K562 (cell line): ENCODE measurements around the gene SGMS1. TPM values are rescaled to one million over a fixed set of nuclear protein-coding genes. Genes with fewer than 3 reads are reported as not detected.
A peak's percentile ranks its signal among the peaks of the same experiment; 100 is the strongest.

Experiments used
- BRD9 ChIP-seq: fragments of 450-650 bp; IDR thresholded peaks from 2 replicates; pipeline ENCODE4 v1.6.1; 2018; ENCODE audit warnings: low read depth; ENCODE audit not compliant: partially characterized antibody
- CREM ChIP-seq: IDR thresholded peaks from 2 replicates; pipeline ENCODE4 v1.6.1; 2014; ENCODE audit warnings: antibody characterized with exemption, low read depth
- FOXJ2 ChIP-seq: fragments of 200-800 bp; sonication (Bioruptor generic); IDR thresholded peaks from 2 replicates; pipeline ENCODE4 v1.6.1; 2016; ENCODE audit warnings: missing genetic modification characterization, missing compliant biosample characterization
- GABPA ChIP-seq: fragments of 200-800 bp; sonication (Bioruptor generic); conservative IDR thresholded peaks from 2 replicates; pipeline ENCODE4 v1.6.1; 2016; ENCODE audit warnings: low read depth, missing genetic modification characterization, missing compliant biosample characterization
- GABPB1 ChIP-seq: sonication (generic); formaldehyde crosslinking; IDR thresholded peaks from 2 replicates; pipeline ENCODE4 v1.8.0; 2022; ENCODE audit warnings: mild to moderate bottlenecking, missing genetic modification reagents
- HCFC1 ChIP-seq: IDR thresholded peaks from 2 replicates; pipeline ENCODE4 v1.6.1; 2012; ENCODE audit warnings: low read depth, low read length, improper control_type of control experiment
- MEIS2 ChIP-seq: fragments of 450-650 bp; IDR thresholded peaks from 2 replicates; pipeline ENCODE4 v1.6.1; 2014; ENCODE audit warnings: mild to moderate bottlenecking; ENCODE audit not compliant: partially characterized antibody
- MTA1 ChIP-seq: fragments of 450-650 bp; IDR thresholded peaks from 2 replicates; pipeline ENCODE4 v1.6.1; 2017; ENCODE audit warnings: borderline replicate concordance
- MYNN ChIP-seq, 2 experiments: sonication (generic); formaldehyde crosslinking in 1 of 2; IDR thresholded peaks; 2 replicates each; pipeline versions ENCODE4 v1.5.0 to v1.6.1; 2016 to 2020; ENCODE audit warnings: antibody characterized with exemption in 1 of 2, missing genetic modification reagents in 1 of 2
- SNIP1 ChIP-seq: fragments of 450-650 bp; IDR thresholded peaks from 2 replicates; pipeline ENCODE4 v1.7.1; 2017; ENCODE audit warnings: low read depth, mild to moderate bottlenecking
- ZC3H8 ChIP-seq: fragments of 450-650 bp; IDR thresholded peaks from 2 replicates; pipeline ENCODE4 v1.6.1; 2017
- ZNF24 ChIP-seq: fragments of 450-650 bp; IDR thresholded peaks from 2 replicates; pipeline ENCODE4 v1.6.1; 2016
- ZNF3 ChIP-seq: fragments of 250-450 bp; sonication (Bioruptor Pico); IDR thresholded peaks from 2 replicates; pipeline ENCODE4 v1.5.0; 2021; ENCODE audit warnings: mild to moderate bottlenecking, moderate library complexity
- ZNF707 ChIP-seq: fragments of 250-450 bp; sonication (Bioruptor Pico); conservative IDR thresholded peaks from 2 replicates; pipeline ENCODE4 v1.8.0; 2022; ENCODE audit warnings: inconsistent platforms, mild to moderate bottlenecking, moderate library complexity
- ZNF77 ChIP-seq: fragments of 250-450 bp; sonication (Bioruptor Pico); IDR thresholded peaks from 2 replicates; pipeline ENCODE4 v1.5.0; 2020
- polyA plus RNA-seq, 8 experiments: library from polyadenylated mRNA; depleted of rRNA in 4 of 8; stranded (reverse) in 5 of 8; unstranded in 3 of 8; fragments of >200 nt; fragmentation: Nextera tagmentation in 2 of 8; fragmentation: Illumina TruSeq in 1 of 8; extraction: Ambion mirVana in 2 of 8; extraction: Trizol in 1 of 8; gene quantifications; 2 replicates each; pipeline versions ENCODE4 v1.2.1 to v1.2.3, GENCODE V29; 2011 to 2014; ENCODE audit warnings: inconsistent platforms in 1 of 8, missing spikeins in 1 of 8
- total RNA-seq, 7 experiments: library from RNA; depleted of rRNA in 6 of 7; stranded (reverse); fragments of >200 nt in 6 of 7; fragmentation: Illumina TruSeq in 2 of 7; extraction: Trizol in 2 of 7; gene quantifications; 2 replicates each; pipeline versions ENCODE4 v1.2.1 to v1.2.3, GENCODE V29; 2011 to 2021; ENCODE audit warnings: low replicate concordance in 1 of 7
- TF ChIP-seq, protein P1 (sequence below): fragments of 250-450 bp; sonication (Bioruptor Pico); IDR thresholded peaks from 2 replicates; pipeline ENCODE4 v1.4.0; 2020
- TF ChIP-seq, protein P2 (sequence below): sonication (generic); formaldehyde crosslinking; IDR thresholded peaks from 2 replicates; pipeline ENCODE4 v1.8.1; 2022; ENCODE audit warnings: missing genetic modification reagents
- TF ChIP-seq, protein P3 (sequence below): fragments of 450-650 bp; IDR thresholded peaks from 2 replicates; pipeline ENCODE4 v1.6.1; 2014; ENCODE audit warnings: low read depth, mild to moderate bottlenecking, moderate library complexity, borderline replicate concordance

SGMS1 gene
- total and polyA plus RNA-seq, 9 of the 15 experiments (the other 6 are each of a cell fraction or from before 2014, with no cell fraction given): 22.6 to 232 (median 82.2) TPM

DNA sequence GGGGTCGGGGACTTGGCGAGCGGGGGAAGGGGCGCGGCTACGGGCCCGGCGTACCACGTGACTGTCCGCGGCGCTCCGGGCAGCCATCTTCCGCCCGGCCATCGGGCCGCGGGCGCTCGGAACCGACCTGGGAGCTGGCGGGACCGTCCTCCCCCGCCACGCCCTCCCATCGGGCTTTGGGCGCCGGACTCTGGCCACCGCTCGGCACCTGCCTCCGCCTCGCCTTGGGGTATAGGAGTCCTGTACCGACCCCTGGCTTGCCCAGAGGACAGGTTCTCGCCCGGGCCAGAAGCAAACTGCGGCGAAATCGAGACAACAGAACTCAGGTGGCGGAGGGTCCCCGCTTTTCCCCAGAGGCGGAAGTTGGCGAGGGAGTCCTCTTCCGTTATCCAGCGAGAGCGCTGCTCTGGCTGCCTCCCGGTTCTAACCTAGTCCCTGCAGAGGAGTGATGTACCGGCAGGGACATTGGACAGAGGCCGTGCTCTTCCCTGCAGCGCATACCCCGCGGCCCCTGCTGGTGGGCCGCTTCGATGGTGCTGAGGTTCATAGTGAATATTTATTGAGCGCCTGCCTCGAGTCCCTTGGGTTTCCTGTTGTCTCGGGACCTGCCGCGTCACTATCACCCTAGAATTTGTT, 1.2 kb upstream of the SGMS1 start (continued):
- TF ChIP-seq, protein P1, sequence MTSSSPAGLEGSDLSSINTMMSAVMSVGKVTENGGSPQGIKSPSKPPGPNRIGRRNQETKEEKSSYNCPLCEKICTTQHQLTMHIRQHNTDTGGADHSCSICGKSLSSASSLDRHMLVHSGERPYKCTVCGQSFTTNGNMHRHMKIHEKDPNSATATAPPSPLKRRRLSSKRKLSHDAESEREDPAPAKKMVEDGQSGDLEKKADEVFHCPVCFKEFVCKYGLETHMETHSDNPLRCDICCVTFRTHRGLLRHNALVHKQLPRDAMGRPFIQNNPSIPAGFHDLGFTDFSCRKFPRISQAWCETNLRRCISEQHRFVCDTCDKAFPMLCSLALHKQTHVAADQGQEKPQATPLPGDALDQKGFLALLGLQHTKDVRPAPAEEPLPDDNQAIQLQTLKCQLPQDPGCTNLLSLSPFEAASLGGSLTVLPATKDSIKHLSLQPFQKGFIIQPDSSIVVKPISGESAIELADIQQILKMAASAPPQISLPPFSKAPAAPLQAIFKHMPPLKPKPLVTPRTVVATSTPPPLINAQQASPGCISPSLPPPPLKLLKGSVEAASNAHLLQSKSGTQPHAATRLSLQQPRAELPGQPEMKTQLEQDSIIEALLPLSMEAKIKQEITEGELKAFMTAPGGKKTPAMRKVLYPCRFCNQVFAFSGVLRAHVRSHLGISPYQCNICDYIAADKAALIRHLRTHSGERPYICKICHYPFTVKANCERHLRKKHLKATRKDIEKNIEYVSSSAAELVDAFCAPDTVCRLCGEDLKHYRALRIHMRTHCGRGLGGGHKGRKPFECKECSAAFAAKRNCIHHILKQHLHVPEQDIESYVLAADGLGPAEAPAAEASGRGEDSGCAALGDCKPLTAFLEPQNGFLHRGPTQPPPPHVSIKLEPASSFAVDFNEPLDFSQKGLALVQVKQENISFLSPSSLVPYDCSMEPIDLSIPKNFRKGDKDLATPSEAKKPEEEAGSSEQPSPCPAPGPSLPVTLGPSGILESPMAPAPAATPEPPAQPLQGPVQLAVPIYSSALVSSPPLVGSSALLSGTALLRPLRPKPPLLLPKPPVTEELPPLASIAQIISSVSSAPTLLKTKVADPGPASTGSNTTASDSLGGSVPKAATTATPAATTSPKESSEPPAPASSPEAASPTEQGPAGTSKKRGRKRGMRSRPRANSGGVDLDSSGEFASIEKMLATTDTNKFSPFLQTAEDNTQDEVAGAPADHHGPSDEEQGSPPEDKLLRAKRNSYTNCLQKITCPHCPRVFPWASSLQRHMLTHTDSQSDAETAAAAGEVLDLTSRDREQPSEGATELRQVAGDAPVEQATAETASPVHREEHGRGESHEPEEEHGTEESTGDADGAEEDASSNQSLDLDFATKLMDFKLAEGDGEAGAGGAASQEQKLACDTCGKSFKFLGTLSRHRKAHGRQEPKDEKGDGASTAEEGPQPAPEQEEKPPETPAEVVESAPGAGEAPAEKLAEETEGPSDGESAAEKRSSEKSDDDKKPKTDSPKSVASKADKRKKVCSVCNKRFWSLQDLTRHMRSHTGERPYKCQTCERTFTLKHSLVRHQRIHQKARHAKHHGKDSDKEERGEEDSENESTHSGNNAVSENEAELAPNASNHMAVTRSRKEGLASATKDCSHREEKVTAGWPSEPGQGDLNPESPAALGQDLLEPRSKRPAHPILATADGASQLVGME (CRISPR knock-in tag): peak; percentile 86; the same call in 1 of the 2 replicates
- TF ChIP-seq ZNF3 (CRISPR knock-in tag) (no peak), GABPB1 (peak; percentile 54; the same call in 1 of the 2 replicates), MEIS2 (no peak), MTA1 (no peak), ZC3H8 (no peak), FOXJ2 (tag) (peak; percentile 54; the same call in 1 of the 2 replicates), SNIP1 (no peak), ZNF77 (CRISPR knock-in tag) (no peak), MYNN (IDR thresholded peaks at IDR 0.05) (no peak), MYNN (CRISPR knock-in tag; IDR thresholded peaks at IDR 0.05) (no peak), BRD9 (no peak), ZNF707 (CRISPR knock-in tag) (no peak), HCFC1 (0 out of 2 replicates have a peak, but pooled peaks have one; percentile 19), CREM (no peak; the same call in 1 of the 2 replicates), GABPA (tag) (peak; percentile 87), ZNF24 (0 out of 2 replicates have a peak, but pooled peaks have one; percentile 20)
- TF ChIP-seq, protein P2, sequence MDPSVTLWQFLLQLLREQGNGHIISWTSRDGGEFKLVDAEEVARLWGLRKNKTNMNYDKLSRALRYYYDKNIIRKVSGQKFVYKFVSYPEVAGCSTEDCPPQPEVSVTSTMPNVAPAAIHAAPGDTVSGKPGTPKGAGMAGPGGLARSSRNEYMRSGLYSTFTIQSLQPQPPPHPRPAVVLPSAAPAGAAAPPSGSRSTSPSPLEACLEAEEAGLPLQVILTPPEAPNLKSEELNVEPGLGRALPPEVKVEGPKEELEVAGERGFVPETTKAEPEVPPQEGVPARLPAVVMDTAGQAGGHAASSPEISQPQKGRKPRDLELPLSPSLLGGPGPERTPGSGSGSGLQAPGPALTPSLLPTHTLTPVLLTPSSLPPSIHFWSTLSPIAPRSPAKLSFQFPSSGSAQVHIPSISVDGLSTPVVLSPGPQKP (CRISPR knock-in tag): no peak
- TF ChIP-seq, protein P3, sequence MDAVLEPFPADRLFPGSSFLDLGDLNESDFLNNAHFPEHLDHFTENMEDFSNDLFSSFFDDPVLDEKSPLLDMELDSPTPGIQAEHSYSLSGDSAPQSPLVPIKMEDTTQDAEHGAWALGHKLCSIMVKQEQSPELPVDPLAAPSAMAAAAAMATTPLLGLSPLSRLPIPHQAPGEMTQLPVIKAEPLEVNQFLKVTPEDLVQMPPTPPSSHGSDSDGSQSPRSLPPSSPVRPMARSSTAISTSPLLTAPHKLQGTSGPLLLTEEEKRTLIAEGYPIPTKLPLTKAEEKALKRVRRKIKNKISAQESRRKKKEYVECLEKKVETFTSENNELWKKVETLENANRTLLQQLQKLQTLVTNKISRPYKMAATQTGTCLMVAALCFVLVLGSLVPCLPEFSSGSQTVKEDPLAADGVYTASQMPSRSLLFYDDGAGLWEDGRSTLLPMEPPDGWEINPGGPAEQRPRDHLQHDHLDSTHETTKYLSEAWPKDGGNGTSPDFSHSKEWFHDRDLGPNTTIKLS: no peak
